GM23338 (cell line): ENCODE results near the gene PARP9. TPM values are rescaled to one million over a fixed set of nuclear protein-coding genes. Genes with fewer than 3 reads are reported as not detected.

Source experiments
- ATAC-seq: fragments of 200-7000 bp; cut with Tn5 transposase; 3 replicates; pipeline ENCODE4 v1.9.1; 2020
- DNase-seq: peaks from one replicate; pipeline ENCODE4 v3.0.0-alpha.2; 2015; ENCODE audit warnings: low spot score
- H2AFZ ChIP-seq: fragments of 200-600 bp; sonication (generic); 2 replicates; pipeline ENCODE4 v1.8.0; 2016; ENCODE audit warnings: antibody characterized with exemption, mild to moderate bottlenecking, moderate library complexity
- H3F3A ChIP-seq: fragments of 200-600 bp; sonication (generic); replicated peaks from 2 replicates; pipeline ENCODE4 v1.8.0; 2017; ENCODE audit warnings: antibody characterized with exemption, mixed run types, low read depth
- H3K27ac ChIP-seq: fragments of 200-600 bp; sonication (generic); 2 replicates; pipeline ENCODE4 v1.6.1; 2016; ENCODE audit warnings: low read depth
- H3K27me3 ChIP-seq: fragments of 200-600 bp; sonication (generic); 2 replicates; pipeline ENCODE4 v1.8.0; 2016; ENCODE audit warnings: mild to moderate bottlenecking, mixed run types, moderate library complexity; ENCODE audit not compliant: insufficient read depth
- H3K36me3 ChIP-seq: fragments of 200-600 bp; sonication (generic); 2 replicates; pipeline ENCODE4 v1.8.0; 2016; ENCODE audit warnings: mild to moderate bottlenecking; ENCODE audit not compliant: insufficient read depth
- H3K4me1 ChIP-seq: fragments of 200-600 bp; sonication (generic); 2 replicates; pipeline ENCODE4 v1.8.0; 2016; ENCODE audit warnings: mild to moderate bottlenecking, moderate library complexity; ENCODE audit not compliant: insufficient read depth
- H3K4me2 ChIP-seq: fragments of 200-600 bp; sonication (generic); 2 replicates; pipeline ENCODE4 v1.7.1; 2017; ENCODE audit warnings: mixed run types
- H3K4me3 ChIP-seq: fragments of 200-600 bp; sonication (generic); 2 replicates; pipeline ENCODE4 v1.6.1; 2016; ENCODE audit warnings: mixed run types
- H3K79me2 ChIP-seq: fragments of 200-600 bp; sonication (generic); replicated peaks from 2 replicates; pipeline ENCODE4 v1.8.0; 2017; ENCODE audit warnings: mild to moderate bottlenecking; ENCODE audit not compliant: insufficient read depth
- H3K9me2 ChIP-seq: fragments of 200-600 bp; sonication (generic); 2 replicates; pipeline ENCODE4 v1.8.0; 2017; ENCODE audit not compliant: insufficient read depth
- H4K20me1 ChIP-seq: fragments of 200-600 bp; sonication (generic); replicated peaks from 2 replicates; pipeline ENCODE4 v1.8.0; 2017; ENCODE audit warnings: mild to moderate bottlenecking; ENCODE audit not compliant: insufficient read depth
- H3K27ac Mint-ChIP-seq: 2 replicates; pipeline ENCODE4 v1.8.0; 2020; ENCODE audit warnings: inconsistent platforms, mild to moderate bottlenecking, moderate library complexity, mixed read lengths
- H3K27me3 Mint-ChIP-seq: 3 replicates; pipeline ENCODE4 v1.8.0; 2022; ENCODE audit warnings: low read depth, mild to moderate bottlenecking, moderate library complexity, mixed read lengths, inconsistent platforms; ENCODE audit not compliant: insufficient read depth, poor library complexity
- H3K36me3 Mint-ChIP-seq: 3 replicates; pipeline ENCODE4 v1.8.0; 2021; ENCODE audit warnings: low read depth, mild to moderate bottlenecking, inconsistent platforms, moderate library complexity, mixed read lengths
- H3K4me1 Mint-ChIP-seq: 3 replicates; pipeline ENCODE4 v1.8.0; 2020; ENCODE audit warnings: mild to moderate bottlenecking, inconsistent platforms, mixed read lengths
- H3K4me3 Mint-ChIP-seq: 3 replicates; pipeline ENCODE4 v1.8.0; 2021; ENCODE audit warnings: moderate library complexity, mild to moderate bottlenecking, inconsistent platforms, mixed read lengths
- H3K9me3 Mint-ChIP-seq: 3 replicates; pipeline ENCODE4 v1.8.0; 2020; ENCODE audit warnings: moderate library complexity, mild to moderate bottlenecking, inconsistent platforms, mixed read lengths
- CREB1 ChIP-seq: fragments of 250-450 bp; sonication (Bioruptor Pico); IDR thresholded peaks from 2 replicates; pipeline ENCODE4 v1.5.0; 2020; ENCODE audit warnings: low read depth, mild to moderate bottlenecking, moderate library complexity
- EZH2 ChIP-seq: fragments of 200-600 bp; sonication (generic); IDR thresholded peaks from one replicate; pipeline ENCODE4 v1.8.0; 2017; ENCODE audit warnings: antibody characterized with exemption, mild to moderate bottlenecking, low read depth; ENCODE audit not compliant: unreplicated experiment
- EZH2phosphoT487 ChIP-seq: fragments of 200-600 bp; sonication (generic); IDR thresholded peaks from one replicate; pipeline ENCODE4 v1.8.1; 2018; ENCODE audit warnings: antibody characterized with exemption; ENCODE audit not compliant: unreplicated experiment
- JUNB ChIP-seq: IDR thresholded peaks from one replicate; pipeline ENCODE4 v1.6.1; 2016; ENCODE audit warnings: antibody characterized with exemption; ENCODE audit not compliant: unreplicated experiment
- NANOG ChIP-seq: IDR thresholded peaks from 2 replicates; pipeline ENCODE4 v1.6.1; 2016; ENCODE audit warnings: antibody characterized with exemption, borderline replicate concordance
- POLR2AphosphoS5 ChIP-seq: IDR thresholded peaks from 2 replicates; pipeline ENCODE4 v1.6.1; 2016; ENCODE audit warnings: antibody characterized with exemption, low read depth
- ZNF114 ChIP-seq: fragments of 250-450 bp; sonication (Bioruptor Pico); IDR thresholded peaks from 2 replicates; pipeline ENCODE4 v1.5.0; 2020; ENCODE audit warnings: mild to moderate bottlenecking, moderate library complexity
- ZNF331 ChIP-seq: fragments of 250-450 bp; sonication (Bioruptor Pico); IDR thresholded peaks from 2 replicates; pipeline ENCODE4 v1.5.0; 2020; ENCODE audit warnings: low read depth, mild to moderate bottlenecking, moderate library complexity
- polyA plus RNA-seq: library from polyadenylated mRNA; unstranded; fragments of >200 nt; fragmentation: Nextera tagmentation; extraction: Ambion mirVana; gene quantifications from 2 replicates; pipeline ENCODE4 v1.2.1, GENCODE V29; 2016
- total RNA-seq: library from RNA; depleted of rRNA; stranded (reverse); fragments of >200 nt; shearing (Covaris generic); gene quantifications from 2 replicates; pipeline ENCODE4 v1.2.3, GENCODE V29; 2014
- TF ChIP-seq, protein P1 (sequence below): IDR thresholded peaks from 2 replicates; pipeline ENCODE4 v1.6.1; 2016; ENCODE audit warnings: antibody characterized with exemption
- TF ChIP-seq, protein P2 (sequence below), 2 experiments: fragments of 200-600 bp in 1 of 2; sonication (generic) in 1 of 2; conservative IDR thresholded peaks; 2 replicates each; pipeline versions ENCODE4 v1.5.1 to v1.6.1; 2016 to 2017; ENCODE audit warnings: antibody characterized with exemption in 2 of 2, low read depth in 2 of 2, mild to moderate bottlenecking in 2 of 2, moderate library complexity in 1 of 2

PARP9 gene
- total and polyA plus RNA-seq, 2 experiments from 2014 or later = 1.8 to 2.2 TPM

- Histone ChIP-seq H2AFZ (peak overlapping the region; percentile 98), H4K20me1 (no peaks in the 10 kb centered on the region), H3K4me2 (peak overlapping the region; percentile 87), H3K4me1 (peaks cover 15% of the 10 kb centered on the region), H3K36me3 (no peaks in the 10 kb centered on the region), H3K9me2 (no peaks in the 10 kb centered on the region), H3K79me2 (no peaks in the 10 kb centered on the region), H3K27me3 (no peaks in the 10 kb centered on the region), H3K4me3 (peak overlapping the region; percentile 89), H3K27ac (no peak overlapping the region), H3F3A (0 out of 2 replicates have a peak, but pooled peaks cover 2% of the 10 kb centered on the region)
- DNase-seq (no peak), ATAC-seq (no peak)
- no peaks in the 10 kb centered on the region for H3K9me3 Mint-ChIP-seq
- TF ChIP-seq EZH2phosphoT487 (no peak), ZNF114 (CRISPR knock-in tag) (no peak), JUNB (no peak), NANOG (no peak), POLR2AphosphoS5 (no peak), CREB1 (no peak), EZH2 (no peak), ZNF331 (CRISPR knock-in tag) (no peak)
- TF ChIP-seq, protein P1, sequence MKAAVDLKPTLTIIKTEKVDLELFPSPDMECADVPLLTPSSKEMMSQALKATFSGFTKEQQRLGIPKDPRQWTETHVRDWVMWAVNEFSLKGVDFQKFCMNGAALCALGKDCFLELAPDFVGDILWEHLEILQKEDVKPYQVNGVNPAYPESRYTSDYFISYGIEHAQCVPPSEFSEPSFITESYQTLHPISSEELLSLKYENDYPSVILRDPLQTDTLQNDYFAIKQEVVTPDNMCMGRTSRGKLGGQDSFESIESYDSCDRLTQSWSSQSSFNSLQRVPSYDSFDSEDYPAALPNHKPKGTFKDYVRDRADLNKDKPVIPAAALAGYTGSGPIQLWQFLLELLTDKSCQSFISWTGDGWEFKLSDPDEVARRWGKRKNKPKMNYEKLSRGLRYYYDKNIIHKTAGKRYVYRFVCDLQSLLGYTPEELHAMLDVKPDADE = no peak
- peak overlapping the region; percentile 77 for H3K4me3 Mint-ChIP-seq
- H3K27me3 Mint-ChIP-seq = peaks cover 11% of the 10 kb centered on the region
- H3K4me1 Mint-ChIP-seq = peaks cover 25% of the 10 kb centered on the region
- H3K36me3 Mint-ChIP-seq = no peaks in the 10 kb centered on the region
- H3K27ac Mint-ChIP-seq = no peak overlapping the region
Observed at GRCh38 chr3:122562923-122563716, 980 bp downstream of the PARP9 start.

- 0 out of 2 replicates have a peak, but pooled peaks cover 2% of the 10 kb centered on the region for H3F3A ChIP-seq
- DNase-seq (peak; percentile 78), ATAC-seq (peak; percentile 6; the same call in 1 of the 3 replicates)
- H3K4me1 ChIP-seq = peaks cover 15% of the 10 kb centered on the region
- H4K20me1 ChIP-seq = no peaks in the 10 kb centered on the region
- Mint-ChIP-seq H3K36me3 (no peaks in the 10 kb centered on the region), H3K9me3 (no peaks in the 10 kb centered on the region), H3K27ac (no peak overlapping the region), H3K27me3 (peaks cover 11% of the 10 kb centered on the region), H3K4me1 (peaks cover 26% of the 10 kb centered on the region), H3K4me3 (no peak overlapping the region)
- H3K27ac ChIP-seq = no peak overlapping the region; the same call in 1 of the 2 replicates
- no peak overlapping the region for H3K4me2 ChIP-seq
- no peaks in the 10 kb centered on the region for H3K36me3 ChIP-seq
- H3K4me3 ChIP-seq = no peak overlapping the region
- no peak overlapping the region for H2AFZ ChIP-seq
- no peaks in the 10 kb centered on the region for H3K79me2 ChIP-seq
- no peaks in the 10 kb centered on the region for H3K9me2 ChIP-seq
- H3K27me3 ChIP-seq = no peaks in the 10 kb centered on the region
- TF ChIP-seq ZNF331 (CRISPR knock-in tag) = no peak
- TF ChIP-seq, protein P2, sequence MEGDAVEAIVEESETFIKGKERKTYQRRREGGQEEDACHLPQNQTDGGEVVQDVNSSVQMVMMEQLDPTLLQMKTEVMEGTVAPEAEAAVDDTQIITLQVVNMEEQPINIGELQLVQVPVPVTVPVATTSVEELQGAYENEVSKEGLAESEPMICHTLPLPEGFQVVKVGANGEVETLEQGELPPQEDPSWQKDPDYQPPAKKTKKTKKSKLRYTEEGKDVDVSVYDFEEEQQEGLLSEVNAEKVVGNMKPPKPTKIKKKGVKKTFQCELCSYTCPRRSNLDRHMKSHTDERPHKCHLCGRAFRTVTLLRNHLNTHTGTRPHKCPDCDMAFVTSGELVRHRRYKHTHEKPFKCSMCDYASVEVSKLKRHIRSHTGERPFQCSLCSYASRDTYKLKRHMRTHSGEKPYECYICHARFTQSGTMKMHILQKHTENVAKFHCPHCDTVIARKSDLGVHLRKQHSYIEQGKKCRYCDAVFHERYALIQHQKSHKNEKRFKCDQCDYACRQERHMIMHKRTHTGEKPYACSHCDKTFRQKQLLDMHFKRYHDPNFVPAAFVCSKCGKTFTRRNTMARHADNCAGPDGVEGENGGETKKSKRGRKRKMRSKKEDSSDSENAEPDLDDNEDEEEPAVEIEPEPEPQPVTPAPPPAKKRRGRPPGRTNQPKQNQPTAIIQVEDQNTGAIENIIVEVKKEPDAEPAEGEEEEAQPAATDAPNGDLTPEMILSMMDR (conservative IDR thresholded peaks at IDR 0.05; ENCODE audit: low read depth in 2 of 2) = peak; percentile 64 to 74
Observed at GRCh38 chr3:122560680-122561079, 3.4 kb downstream of the PARP9 start.
